ENCODE data around the gene C2.

C2 gene

DNA sequence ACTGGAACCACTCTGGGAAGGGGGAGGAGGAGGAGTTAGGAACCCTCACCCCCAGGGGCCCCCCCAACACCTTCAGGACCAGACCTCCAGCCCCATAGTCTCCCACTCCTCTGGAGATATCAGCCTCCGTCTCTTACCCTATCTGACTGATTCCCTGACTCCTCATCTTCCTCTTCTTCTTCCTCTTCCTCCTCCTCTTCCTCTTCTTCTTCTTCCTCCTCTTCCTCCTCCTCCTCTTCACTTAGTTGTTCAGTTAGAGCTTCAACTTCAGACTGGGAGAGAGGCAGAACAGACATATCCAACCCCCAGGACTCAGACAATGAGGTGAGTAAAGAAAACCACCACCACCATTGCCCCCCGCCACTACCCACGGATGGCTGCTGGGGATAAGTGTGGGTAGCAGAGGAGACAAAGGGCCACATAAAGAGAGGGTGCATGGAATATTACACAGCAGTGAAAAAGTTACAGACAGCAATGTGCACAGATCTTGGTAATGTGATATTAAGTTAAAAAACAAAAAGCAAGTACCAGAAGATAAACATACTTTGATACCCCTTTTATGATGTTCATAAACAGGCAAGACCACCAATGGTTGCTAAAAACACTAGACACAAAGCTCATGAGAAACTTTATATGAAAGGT, 38.1 kb upstream of the C2 start:
- no peak overlapping the region for H3K9ac ChIP-seq (ENCODE audit: low read depth, low read length)
- H3K36me3 ChIP-seq (ENCODE audit: insufficient read depth, low read length): peaks cover 31% of the 10 kb centered on the region
- no peaks in the 10 kb centered on the region for H3K9me3 ChIP-seq (ENCODE audit: control insufficient read depth, insufficient read depth, low read length)
- H3K4me1 ChIP-seq (ENCODE audit: insufficient read depth, low read length): no peaks in the 10 kb centered on the region

DNA sequence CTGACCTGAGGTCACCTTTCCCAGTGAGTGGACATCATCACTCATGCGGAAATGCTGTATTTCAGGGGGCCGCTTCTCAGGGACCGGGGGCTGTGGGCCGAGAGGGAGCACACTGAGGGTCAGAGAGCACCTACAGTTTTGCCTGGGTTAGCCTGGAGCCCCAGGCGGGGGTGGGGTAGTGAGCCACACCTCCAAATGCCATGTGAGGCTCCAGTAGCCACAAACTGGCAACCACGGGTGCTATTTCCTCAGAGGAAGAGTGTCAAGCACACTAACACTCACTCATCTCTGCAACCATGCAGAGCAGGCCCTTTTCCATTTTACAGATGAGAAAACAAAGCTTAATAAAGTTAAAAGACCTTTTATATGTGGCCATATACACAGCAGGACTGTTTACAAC, 34.7 kb upstream of the C2 start:
- peaks cover 24% of the 10 kb centered on the region for H3K36me3 ChIP-seq (ENCODE audit: insufficient read depth, low read length)
- no peak overlapping the region for H3K9ac ChIP-seq (ENCODE audit: low read depth, low read length)

DNA sequence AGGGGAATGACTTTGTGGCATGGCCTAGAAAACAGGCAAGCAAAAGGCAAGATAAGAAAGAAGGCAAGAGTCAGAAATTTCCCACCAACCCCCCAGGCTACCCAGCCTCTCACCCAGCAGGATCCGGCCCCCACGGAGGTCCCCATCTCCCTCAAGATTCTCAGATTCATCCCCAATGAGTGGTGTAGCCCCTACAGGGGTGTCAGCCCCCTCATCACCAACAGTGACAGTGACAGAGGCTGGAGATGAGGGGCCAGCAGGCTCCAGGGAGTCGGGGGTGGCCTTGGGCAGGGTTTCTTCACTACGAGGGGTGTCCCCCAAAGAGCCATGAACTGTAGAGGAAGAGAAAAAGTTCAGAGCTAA, 31.0 kb upstream of the C2 start:
- Histone ChIP-seq H3K9me3 (ENCODE audit: control insufficient read depth, insufficient read depth, low read length) (no peaks in the 10 kb centered on the region), H3K4me1 (ENCODE audit: insufficient read depth, low read length) (no peaks in the 10 kb centered on the region), H3K36me3 (ENCODE audit: insufficient read depth, low read length) (peaks cover 12% of the 10 kb centered on the region), H3K9ac (ENCODE audit: low read depth, low read length) (peak overlapping the region; percentile 99; the same call in 1 of the 2 replicates)

More for the DNA sequence above, 34.7 kb upstream of the C2 start:
- H3K9me3 ChIP-seq (ENCODE audit: control insufficient read depth, insufficient read depth, low read length): no peaks in the 10 kb centered on the region
- no peaks in the 10 kb centered on the region for H3K4me1 ChIP-seq (ENCODE audit: insufficient read depth, low read length)

DNA sequence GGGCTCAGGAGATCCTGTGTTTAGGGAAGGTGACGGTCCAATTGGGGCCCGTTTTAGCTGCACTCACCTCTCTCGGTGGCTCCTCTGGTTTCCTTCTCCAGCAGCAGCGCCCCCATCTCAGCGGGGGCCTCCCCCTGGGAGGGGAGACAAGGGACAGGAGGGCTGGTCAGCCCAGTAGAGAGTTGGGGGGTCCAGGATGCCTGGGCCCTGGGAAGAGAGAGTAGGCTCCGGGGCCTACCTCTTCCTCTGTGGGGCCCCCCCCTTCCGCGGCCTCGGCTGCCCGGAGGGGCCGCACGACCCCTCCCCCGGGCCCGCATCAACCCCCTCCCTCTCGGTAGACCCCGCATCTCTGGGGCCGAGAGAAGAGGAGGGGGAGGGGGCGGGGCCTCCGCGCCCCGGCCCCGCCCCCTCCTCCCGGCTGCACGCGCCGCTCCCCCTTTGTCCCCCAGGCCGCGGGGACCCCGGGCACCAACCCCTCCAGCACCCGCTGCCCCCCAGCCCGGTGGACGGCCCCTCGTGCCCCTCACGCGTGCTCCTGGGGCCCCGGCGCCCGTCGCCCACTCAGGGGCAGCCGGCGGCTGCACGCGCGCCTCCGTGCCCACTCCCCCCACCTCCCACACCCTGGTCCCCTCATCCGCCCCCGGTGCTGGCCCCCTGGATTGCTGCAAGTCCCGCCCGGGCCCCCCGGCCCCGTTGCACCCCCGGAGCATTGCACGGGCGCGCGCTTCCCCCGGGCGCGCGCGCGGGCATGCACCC, 30.5 kb upstream of the C2 start:
- H3K36me3 ChIP-seq (ENCODE audit: insufficient read depth, low read length): peaks cover 11% of the 10 kb centered on the region
- H3K4me1 ChIP-seq (ENCODE audit: insufficient read depth, low read length): no peaks in the 10 kb centered on the region
- H3K9ac ChIP-seq (ENCODE audit: low read depth, low read length): peak overlapping the region; percentile 99

DNA sequence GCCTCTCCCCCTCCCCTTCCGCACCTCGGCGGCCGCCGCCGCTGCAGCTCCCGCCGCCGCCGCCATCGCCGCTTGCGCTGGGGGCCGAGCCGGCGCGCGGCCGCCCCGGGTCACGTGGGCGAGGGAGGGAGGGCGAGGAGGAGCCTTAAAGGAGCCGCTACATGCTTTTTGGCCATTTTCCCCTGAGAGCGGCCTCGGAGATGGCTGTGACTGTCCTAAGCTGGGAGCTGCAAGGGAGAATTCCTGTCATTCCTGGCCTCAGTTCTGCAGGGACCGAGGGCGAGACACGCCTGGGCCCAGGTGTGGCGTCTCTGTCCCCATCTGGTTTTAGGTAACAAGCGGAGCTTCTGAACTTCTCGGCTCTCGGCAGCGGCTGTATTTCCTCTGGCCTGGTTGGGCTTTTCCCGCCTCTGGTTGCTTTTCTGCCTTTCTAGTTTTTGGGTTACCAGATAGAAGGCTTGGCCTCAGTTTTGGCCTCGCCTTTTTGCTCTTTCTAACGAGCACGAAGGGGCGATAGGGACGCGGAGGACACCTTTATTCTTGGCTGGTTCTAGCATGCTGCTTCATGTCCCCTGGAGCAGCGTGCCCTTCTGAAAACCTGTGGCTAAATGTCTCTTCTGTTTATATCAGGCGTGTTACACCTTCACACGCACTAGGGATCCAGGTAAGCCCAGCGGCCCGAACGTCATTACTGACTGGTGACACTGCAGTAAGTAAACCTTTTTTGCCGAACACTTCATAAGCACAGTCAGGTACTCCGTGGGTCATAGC, 29.7 kb upstream of the C2 start, which contains the start of gene EHMT2:
EHMT2 (minus strand) TSS at position 87 of the 771 bp plus-strand sequence; CDS start at position 66, 21 bp downstream.
- Histone ChIP-seq H3K9ac (ENCODE audit: low read depth, low read length) (peak within 1 kb of the TSS; percentile 99), H3K9me3 (ENCODE audit: control insufficient read depth, insufficient read depth, low read length) (no peaks in the 10 kb centered on the region), H3K4me1 (ENCODE audit: insufficient read depth, low read length) (no peaks in the 10 kb centered on the region), H3K36me3 (ENCODE audit: insufficient read depth, low read length) (peaks cover 11% of the 10 kb centered on the region)

More for the DNA sequence above, 30.5 kb upstream of the C2 start:
- no peaks in the 10 kb centered on the region for H3K9me3 ChIP-seq (ENCODE audit: control insufficient read depth, insufficient read depth, low read length)

DNA sequence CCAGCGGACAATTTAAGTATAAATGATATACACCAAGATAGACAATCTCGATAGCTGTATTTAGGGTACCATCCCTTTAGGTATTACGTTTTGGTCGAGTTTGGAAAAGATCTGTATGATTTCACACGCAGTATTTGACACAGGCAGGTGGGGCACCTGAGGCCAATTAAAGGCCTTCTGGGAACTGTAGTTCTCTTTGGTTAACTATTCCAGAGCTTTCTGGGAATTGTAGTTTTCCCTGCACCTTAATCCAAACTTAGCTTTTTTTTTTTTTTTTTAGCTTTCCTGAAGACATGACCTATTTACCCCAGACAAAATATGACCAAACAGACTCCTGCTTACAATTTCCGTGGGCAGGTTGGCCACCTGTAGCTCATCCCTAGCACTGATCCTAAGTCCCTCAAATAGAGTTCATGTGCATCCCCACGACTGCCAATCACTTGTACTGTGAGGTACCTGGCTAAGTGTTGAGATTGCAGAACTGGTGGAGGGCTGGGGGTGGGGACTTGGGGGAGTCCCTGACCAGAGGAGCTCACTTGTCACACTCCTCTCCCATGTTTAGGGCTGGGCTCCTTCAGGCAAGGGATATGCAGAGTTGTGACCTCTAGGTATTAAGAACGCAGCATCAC, 29.0 kb upstream of the C2 start:
- Histone ChIP-seq H3K4me1 (ENCODE audit: insufficient read depth, low read length) (no peaks in the 10 kb centered on the region), H3K9ac (ENCODE audit: low read depth, low read length) (peak overlapping the region; percentile 99), H3K36me3 (ENCODE audit: insufficient read depth, low read length) (peaks cover 7% of the 10 kb centered on the region), H3K9me3 (ENCODE audit: control insufficient read depth, insufficient read depth, low read length) (no peaks in the 10 kb centered on the region)

DNA sequence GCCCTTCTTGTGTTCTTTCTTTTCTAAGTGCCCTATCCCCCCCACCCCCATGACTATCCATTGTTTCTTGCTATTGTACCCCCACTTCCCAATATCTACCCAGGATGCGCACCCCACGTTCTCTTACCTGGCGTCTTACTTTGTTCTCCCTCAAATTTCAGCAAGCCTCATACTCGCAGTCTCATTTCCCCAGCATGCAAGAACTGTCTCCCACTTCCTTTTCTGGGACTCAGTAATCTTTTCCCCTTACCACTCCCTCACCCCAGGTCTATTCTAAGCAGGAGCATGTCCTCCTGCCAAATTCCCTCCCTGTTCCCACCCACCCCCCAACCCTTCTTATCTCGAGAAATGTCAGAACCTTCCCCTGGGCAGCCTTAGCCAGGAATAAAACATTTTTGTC, 28.3 kb upstream of the C2 start:
- Histone ChIP-seq H3K9ac (ENCODE audit: low read depth, low read length) (no peak overlapping the region), H3K36me3 (ENCODE audit: insufficient read depth, low read length) (peaks cover 6% of the 10 kb centered on the region; the same call in 1 of the 2 replicates), H3K9me3 (ENCODE audit: control insufficient read depth, insufficient read depth, low read length) (no peaks in the 10 kb centered on the region), H3K4me1 (ENCODE audit: insufficient read depth, low read length) (no peaks in the 10 kb centered on the region)

DNA sequence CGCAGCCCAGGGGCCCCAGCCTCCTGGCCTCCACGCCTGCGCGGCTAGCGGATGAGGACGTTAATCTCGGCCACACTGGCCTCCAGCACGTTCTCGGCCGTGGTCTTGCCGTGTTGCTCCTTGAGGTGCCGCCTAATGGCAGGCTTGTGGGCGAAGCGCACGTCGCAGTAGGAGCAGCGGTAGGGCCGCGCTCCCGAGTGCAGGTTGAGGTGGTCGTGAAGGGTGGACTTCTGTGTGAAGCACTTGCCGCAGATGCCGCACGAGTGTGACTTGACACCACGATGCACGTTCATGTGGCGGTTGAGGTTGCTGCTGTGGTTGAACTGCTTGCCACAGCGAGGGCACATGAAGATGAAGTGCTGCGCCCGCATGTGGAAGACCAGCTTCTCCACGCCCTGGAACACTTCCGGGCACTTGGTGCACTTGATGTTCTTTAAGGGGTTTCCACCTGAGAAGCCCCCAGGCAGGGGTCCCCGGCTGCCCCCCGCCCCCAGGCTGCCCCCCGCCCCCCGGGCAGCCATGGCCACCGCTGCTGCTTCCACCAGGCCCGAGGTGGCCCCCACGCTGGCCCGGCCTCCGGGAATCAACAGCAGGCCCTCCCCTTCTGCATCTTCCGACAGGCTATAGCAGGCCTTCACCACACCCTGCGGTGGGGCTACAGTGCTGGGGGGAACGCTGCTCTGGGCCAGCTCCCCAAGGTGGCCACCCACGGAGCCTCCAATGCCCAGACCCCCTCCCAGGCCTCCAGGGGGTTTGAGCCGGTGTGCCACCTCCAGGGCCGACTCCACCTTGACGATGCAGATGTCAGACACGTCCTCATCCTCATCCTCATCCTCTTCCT, 27.4 kb upstream of the C2 start:
- H3K36me3 ChIP-seq (ENCODE audit: insufficient read depth, low read length): peaks cover 6% of the 10 kb centered on the region; the same call in 1 of the 2 replicates
- no peak overlapping the region for H3K9ac ChIP-seq (ENCODE audit: low read depth, low read length)
- no peaks in the 10 kb centered on the region for H3K9me3 ChIP-seq (ENCODE audit: control insufficient read depth, insufficient read depth, low read length)
- H3K4me1 ChIP-seq (ENCODE audit: insufficient read depth, low read length): no peaks in the 10 kb centered on the region

DNA sequence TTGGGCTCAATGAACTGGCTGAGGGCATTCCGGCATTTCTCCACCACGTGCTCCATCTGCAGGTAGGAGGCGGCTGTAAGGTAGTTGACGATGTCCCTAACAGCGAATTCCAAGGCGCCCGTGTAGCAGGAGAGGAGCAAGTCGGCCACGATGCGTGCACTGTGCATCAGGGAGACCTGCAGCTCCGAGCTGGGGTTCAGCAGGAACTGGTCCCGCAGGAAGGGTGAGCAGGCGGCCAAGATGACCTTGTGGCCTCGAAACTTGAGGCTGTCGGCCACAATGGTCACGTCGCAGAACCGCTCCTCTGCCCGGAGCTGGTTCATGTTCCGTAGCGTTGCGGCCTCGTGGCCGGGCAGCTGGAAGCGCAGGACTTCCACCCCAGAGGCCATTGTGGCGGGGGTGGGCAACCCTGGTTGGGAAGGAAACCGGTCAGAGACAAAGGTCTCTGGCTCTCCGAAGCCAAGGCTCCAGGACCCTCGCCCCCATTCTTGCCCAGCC, 26.6 kb upstream of the C2 start:
- H3K4me1 ChIP-seq (ENCODE audit: insufficient read depth, low read length): peaks cover 4% of the 10 kb centered on the region; the same call in 1 of the 2 replicates
- H3K9me3 ChIP-seq (ENCODE audit: control insufficient read depth, insufficient read depth, low read length): no peaks in the 10 kb centered on the region
- peak overlapping the region; percentile 55; the same call in 1 of the 2 replicates for H3K9ac ChIP-seq (ENCODE audit: low read depth, low read length)
- H3K36me3 ChIP-seq (ENCODE audit: insufficient read depth, low read length): peaks cover under 1% of the 10 kb centered on the region; the same call in 1 of the 2 replicates

DNA sequence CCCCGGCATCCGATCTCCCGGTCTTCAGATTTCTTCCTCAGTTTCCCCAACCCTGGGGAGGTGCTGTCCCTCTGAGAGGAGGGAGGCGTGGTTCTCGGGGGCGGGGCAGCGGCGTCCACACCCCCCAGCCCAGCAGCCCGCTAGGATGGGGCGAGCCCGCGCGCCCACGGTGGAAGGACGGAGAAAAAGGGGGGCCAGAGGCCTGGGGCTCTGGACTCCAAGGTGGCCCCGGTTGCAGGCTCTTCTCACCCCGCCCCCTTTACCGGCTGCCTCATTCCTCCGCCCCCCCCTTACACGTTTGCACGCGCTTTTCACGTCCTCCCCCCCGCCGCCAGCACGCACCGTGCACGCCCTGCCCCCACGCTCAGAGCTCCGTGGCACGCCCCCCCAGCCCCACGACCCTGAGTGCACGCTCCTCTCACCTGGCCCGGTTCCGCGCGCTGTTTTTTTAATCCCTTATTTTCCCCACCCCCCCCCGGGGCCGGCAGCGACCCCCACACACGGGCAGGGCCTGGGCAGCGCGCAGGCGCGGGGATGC, 26.0 kb upstream of the C2 start:
- Histone ChIP-seq H3K36me3 (ENCODE audit: insufficient read depth, low read length) (no peaks in the 10 kb centered on the region), H3K4me1 (ENCODE audit: insufficient read depth, low read length) (peaks cover 9% of the 10 kb centered on the region; the same call in 1 of the 2 replicates), H3K9ac (ENCODE audit: low read depth, low read length) (peak overlapping the region; percentile 66; the same call in 1 of the 2 replicates), H3K9me3 (ENCODE audit: control insufficient read depth, insufficient read depth, low read length) (no peaks in the 10 kb centered on the region)

DNA sequence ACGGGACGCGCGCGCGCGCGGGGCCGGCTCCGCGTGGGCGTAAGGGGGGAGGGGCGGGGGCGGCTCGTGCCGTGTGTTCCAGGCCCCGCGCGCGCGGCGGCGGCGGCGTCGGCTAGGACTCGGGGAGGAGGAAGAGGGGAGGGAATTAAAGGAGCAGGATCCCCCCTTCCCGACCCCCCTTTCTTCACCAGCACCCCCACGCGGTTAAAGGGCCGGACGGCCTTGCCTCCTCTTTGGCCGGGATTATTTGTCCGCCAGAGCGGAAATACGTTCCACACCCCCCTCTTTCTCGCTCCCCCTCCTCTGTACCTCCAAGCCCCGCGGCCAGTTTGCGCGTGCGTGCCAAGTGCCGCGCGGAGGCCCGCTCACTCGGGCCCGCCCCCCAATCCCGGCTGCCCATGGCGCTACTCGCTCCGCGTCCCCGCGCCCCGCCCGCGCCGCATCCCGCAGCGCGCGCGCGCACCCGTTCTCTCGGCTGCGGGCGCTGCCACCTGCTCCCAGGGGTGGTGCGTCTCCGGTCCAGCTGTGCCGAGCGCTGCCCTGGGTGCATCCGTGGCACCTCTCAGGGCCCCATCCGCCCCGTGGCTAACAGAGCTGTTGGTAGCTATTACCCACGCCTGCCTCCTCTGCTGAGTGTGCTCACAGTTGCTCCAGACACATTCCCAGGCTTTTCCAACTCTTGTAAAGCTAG, 25.4 kb upstream of the C2 start, which contains the start of gene ZBTB12:
ZBTB12 (minus strand) TSS at position 134 of the 691 bp plus-strand sequence. CDS start 781 bp downstream, outside the sequence.
- H3K9ac ChIP-seq (ENCODE audit: low read depth, low read length): peak within 1 kb of the TSS; percentile 66; the same call in 1 of the 2 replicates
- H3K4me1 ChIP-seq (ENCODE audit: insufficient read depth, low read length): peaks cover 9% of the 10 kb centered on the region; the same call in 1 of the 2 replicates
- H3K9me3 ChIP-seq (ENCODE audit: control insufficient read depth, insufficient read depth, low read length): no peaks in the 10 kb centered on the region
- H3K36me3 ChIP-seq (ENCODE audit: insufficient read depth, low read length): no peaks in the 10 kb centered on the region

DNA sequence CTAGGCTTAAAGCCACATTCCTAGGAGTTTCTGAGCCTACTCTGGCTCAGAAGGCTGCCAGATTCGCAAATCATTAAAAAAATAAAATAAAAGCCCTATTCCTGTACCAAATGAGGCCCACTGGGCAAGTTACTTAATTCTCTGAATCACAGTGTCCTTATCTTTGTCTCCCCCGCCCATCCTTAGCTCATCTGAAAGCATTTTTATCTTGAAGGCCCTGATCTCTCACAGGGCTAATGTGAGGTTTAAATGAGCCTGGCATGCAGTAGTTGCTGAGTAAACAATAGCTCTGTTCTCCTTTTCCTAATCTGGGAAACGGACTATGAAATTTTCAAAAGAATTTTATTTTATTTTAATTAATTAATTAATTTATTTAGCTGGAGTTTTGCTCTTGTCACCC, 23.6 kb upstream of the C2 start:
- H3K9me3 ChIP-seq (ENCODE audit: control insufficient read depth, insufficient read depth, low read length): no peaks in the 10 kb centered on the region
- no peaks in the 10 kb centered on the region for H3K36me3 ChIP-seq (ENCODE audit: insufficient read depth, low read length)
- H3K4me1 ChIP-seq (ENCODE audit: insufficient read depth, low read length): peaks cover 9% of the 10 kb centered on the region; the same call in 1 of the 2 replicates

More for the DNA sequence above, 23.6 kb upstream of the C2 start:
- H3K9ac ChIP-seq (ENCODE audit: low read depth, low read length): no peak overlapping the region

Data from ES-I3 (cell line).